C4-2B (cell line): ENCODE measurements around the gene NUDCD3.
A peak's percentile ranks its signal among the peaks of the same experiment; 100 is the strongest.

Experiments
- H3K27ac ChIP-seq: fragments of 450-650 bp; 2 replicates; pipeline ENCODE4 v1.5.1; 2017
- CTCF ChIP-seq: fragments of 450-650 bp; conservative IDR thresholded peaks from 2 replicates; pipeline ENCODE4 v1.5.1; 2017; ENCODE audit warnings: mild to moderate bottlenecking
- ZFX ChIP-seq: fragments of 450-650 bp; IDR thresholded peaks from 2 replicates; pipeline ENCODE4 v1.6.1; 2017

The NUDCD3 gene

GRCh38 chr7:44367475-44368043 is 122.9 kb downstream of the NUDCD3 start:
- no peak overlapping the region for H3K27ac ChIP-seq
- no peak for TF ChIP-seq CTCF
- no peak for TF ChIP-seq ZFX

DNA sequence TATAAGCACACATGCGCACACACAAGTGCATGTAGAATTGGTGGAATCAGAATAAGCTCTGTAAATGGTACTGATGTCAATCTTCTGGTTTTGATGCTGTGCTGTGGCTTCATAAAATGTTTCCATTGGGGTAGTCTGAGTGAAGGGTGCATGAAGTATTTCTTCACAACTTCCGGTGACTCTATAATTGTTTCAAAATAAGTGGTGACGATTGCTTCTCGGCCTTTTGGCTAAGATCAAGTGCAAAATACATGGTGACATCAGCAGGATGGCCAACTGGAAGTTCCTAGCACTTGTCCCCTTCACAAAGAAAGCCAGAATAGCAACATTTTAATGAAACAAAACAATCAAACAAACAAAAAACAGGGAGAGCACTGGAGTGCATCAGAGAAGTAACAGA is 123.5 kb downstream of the NUDCD3 start:
- TF ChIP-seq ZFX, result no peak
- TF ChIP-seq CTCF, result no peak
- no peak overlapping the region for H3K27ac ChIP-seq

DNA sequence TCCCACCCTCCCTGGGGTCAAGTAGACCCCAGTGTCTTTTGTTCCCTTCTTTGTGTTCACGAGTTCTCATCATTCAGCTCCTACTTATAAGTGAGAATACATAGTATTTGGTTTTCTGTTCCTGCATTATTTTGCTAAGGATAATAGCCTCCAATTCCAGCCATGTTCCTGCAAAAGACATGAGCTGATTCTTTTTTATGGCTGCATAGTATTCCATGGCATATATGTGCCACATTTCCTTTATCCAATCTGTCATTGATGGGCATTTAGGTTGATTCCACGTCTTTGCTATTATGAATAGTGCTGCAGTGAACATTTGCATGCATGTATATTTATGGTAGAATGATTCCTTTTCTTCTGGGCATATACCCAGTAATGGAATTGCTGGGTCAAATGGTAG is 136.8 kb downstream of the NUDCD3 start:
- TF ChIP-seq CTCF, result no peak
- no peak overlapping the region for H3K27ac ChIP-seq

DNA sequence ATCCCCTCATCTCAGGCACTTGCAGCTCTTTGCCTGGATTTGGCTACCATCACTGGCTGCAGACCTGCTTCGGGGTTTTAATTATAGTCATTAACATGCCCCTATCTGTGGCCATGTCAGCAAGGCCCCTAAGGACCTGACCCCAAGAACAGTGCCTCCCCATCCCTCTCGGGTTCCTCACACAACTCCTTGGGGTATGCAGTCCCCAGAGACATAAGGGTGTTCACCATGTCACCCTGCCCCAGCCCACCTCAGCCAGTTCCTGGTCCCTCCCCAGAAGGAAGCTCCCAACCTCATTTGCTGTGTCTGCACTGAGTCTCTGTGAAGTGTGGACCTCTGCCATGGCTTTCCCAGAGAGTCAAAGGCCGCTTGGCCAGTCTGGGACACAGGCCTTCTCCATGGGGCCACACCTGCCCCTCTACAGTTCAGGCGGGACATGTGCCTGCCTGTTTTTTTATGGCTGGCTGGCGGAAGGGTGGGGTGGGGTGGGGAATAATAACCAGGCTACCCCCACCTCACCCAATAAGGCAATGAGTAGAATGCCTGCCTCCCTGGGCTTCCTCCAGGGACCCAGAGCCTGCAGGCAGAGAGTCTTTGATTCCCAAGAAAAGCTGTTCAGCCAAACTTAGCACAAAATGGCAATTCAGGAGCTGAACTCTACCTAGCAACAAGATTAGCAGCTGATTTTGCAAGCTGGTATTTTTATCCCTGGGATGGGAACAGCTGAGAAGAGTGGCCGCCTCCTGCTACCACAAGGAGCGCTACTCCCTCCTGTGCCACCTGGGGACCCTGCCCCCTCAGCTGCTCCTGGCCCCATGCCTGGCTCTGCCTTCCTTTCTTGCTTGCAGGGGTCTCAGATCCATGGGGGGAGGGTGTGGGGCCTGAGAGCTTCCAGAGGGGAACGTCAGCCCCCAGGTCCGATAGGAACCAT is 141.3 kb downstream of the NUDCD3 start:
- TF ChIP-seq CTCF, result no peak
- no peak for TF ChIP-seq ZFX
- H3K27ac ChIP-seq, result no peak overlapping the region

- H3K27ac ChIP-seq, result peak overlapping the region; percentile 43
- TF ChIP-seq CTCF (peak; percentile 20; the same call in 1 of the 2 replicates), ZFX (no peak)
Measured at GRCh38 chr7:44348300-44348699, 142.2 kb downstream of the NUDCD3 start.

- H3K27ac ChIP-seq, result peak overlapping the region; percentile 43
- TF ChIP-seq ZFX, result no peak
Measured at GRCh38 chr7:44347546-44348114, 142.8 kb downstream of the NUDCD3 start.

DNA sequence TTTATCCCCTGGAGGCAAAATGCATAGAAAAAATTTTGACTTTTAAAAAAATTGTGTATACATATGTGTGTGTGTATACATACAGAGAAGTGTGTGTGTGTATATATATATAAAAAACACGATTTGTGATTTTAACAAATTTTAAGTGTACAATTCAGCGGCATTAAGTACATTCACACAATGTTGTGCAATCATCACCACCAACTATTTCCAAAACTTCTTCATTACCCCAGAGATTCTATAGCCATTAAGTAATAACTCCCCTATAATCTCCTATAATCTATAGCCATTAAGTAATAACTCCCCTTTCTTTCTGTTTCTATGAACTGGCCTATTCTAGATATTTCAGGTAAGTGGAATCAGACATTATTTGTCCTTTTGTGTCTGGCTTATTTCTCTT is 144.4 kb downstream of the NUDCD3 start:
- TF ChIP-seq ZFX (no peak), CTCF (no peak)
- H3K27ac ChIP-seq, result no peak overlapping the region
